ENCODE measurements around the gene MBP. TPM values are rescaled to one million over a fixed set of nuclear protein-coding genes. Genes with fewer than 3 reads are reported as not detected.

MBP gene
- total and polyA plus RNA-seq, 2 experiments from 2014 or later, result 18.4 to 22.9 TPM

GRCh38 chr18:77140030-77140429 is 7.4 kb upstream of the MBP start (continued):
- TF ChIP-seq ZNF462 (CRISPR knock-in tag; IDR thresholded peaks at IDR 0.05) (no peak), ZNF331 (CRISPR knock-in tag; IDR thresholded peaks at IDR 0.05; ENCODE audit: low read depth) (no peak)

- no peak overlapping the region for H2AFZ ChIP-seq
- ATAC-seq (no peak), DNase-seq (ENCODE audit: low spot score) (no peak)
- Mint-ChIP-seq H3K36me3 (ENCODE audit: low read depth) (peaks cover 34% of the 10 kb centered on the region), H3K9me3 (peaks cover 37% of the 10 kb centered on the region), H3K4me3 (no peak overlapping the region), H3K27me3 (ENCODE audit: insufficient read depth, low read depth, poor library complexity) (peaks cover 17% of the 10 kb centered on the region), H3K27ac (no peak overlapping the region), H3K4me1 (no peaks in the 10 kb centered on the region; the same call in 2 of the 3 replicates)
- H3K4me3 ChIP-seq, result no peak overlapping the region
- H3K4me2 ChIP-seq, result no peak overlapping the region
- H3K9me2 ChIP-seq (ENCODE audit: insufficient read depth), result no peaks in the 10 kb centered on the region
- H3K36me3 ChIP-seq (ENCODE audit: insufficient read depth), result no peaks in the 10 kb centered on the region
- no peak overlapping the region for H3K27ac ChIP-seq (ENCODE audit: low read depth)
- no peaks in the 10 kb centered on the region; the same call in 1 of the 2 replicates for H4K20me1 ChIP-seq (replicated peaks; ENCODE audit: insufficient read depth)
- no peaks in the 10 kb centered on the region for H3K4me1 ChIP-seq (ENCODE audit: insufficient read depth)
- H3K79me2 ChIP-seq (replicated peaks; ENCODE audit: insufficient read depth), result no peaks in the 10 kb centered on the region
- peaks cover 4% of the 10 kb centered on the region for H3K27me3 ChIP-seq (ENCODE audit: insufficient read depth)
- H3F3A ChIP-seq (replicated peaks; ENCODE audit: low read depth), result no peaks in the 10 kb centered on the region
- no peak for TF ChIP-seq ZNF114 (CRISPR knock-in tag; IDR thresholded peaks at IDR 0.05)
- TF ChIP-seq CREB1 (CRISPR knock-in tag; IDR thresholded peaks at IDR 0.05; ENCODE audit: low read depth), result no peak
- TF ChIP-seq JUNB (IDR thresholded peaks at IDR 0.05; ENCODE audit: unreplicated experiment), result no peak
- no peak for TF ChIP-seq CTCF (conservative IDR thresholded peaks at IDR 0.05; ENCODE audit: low read depth in 2 of 2)
- no peak for TF ChIP-seq POLR2AphosphoS5 (IDR thresholded peaks at IDR 0.05; ENCODE audit: low read depth)
- no peak for TF ChIP-seq STAT1 (IDR thresholded peaks at IDR 0.05; ENCODE audit: unreplicated experiment)
- TF ChIP-seq ZNF331 (CRISPR knock-in tag; IDR thresholded peaks at IDR 0.05; ENCODE audit: low read depth), result no peak
- TF ChIP-seq REST (IDR thresholded peaks at IDR 0.05; ENCODE audit: unreplicated experiment), result no peak
- TF ChIP-seq EZH2 (IDR thresholded peaks at IDR 0.05; ENCODE audit: low read depth, unreplicated experiment), result no peak
These were observed 7.0 kb upstream of the MBP start for GRCh38 chr18:77139619-77140018.

Data from GM23338 (cell line).